GM12878 (cell line): Measurements from ENCODE around the gene RPL29. TPM values are rescaled to one million over a fixed set of nuclear protein-coding genes. Genes with fewer than 3 reads are reported as not detected.

Source experiments
- ASH2L ChIP-seq: fragments of 300-600, 200-600 bp; sonication (generic); IDR thresholded peaks from 2 replicates; pipeline ENCODE4 v1.6.1; 2017; ENCODE audit warnings: low read depth, mild to moderate bottlenecking, borderline replicate concordance
- BACH1 ChIP-seq: fragments of 450-650 bp; IDR thresholded peaks from 2 replicates; pipeline ENCODE4 v1.6.1; 2017; ENCODE audit warnings: mild to moderate bottlenecking, borderline replicate concordance
- CBX3 ChIP-seq: fragments of 200-600 bp; sonication (generic); IDR thresholded peaks from 2 replicates; pipeline ENCODE4 v1.6.1; 2016; ENCODE audit warnings: low read depth, borderline replicate concordance
- CEBPB ChIP-seq, 2 experiments: fragments of 150-350 bp in 1 of 2; IDR thresholded peaks; 2 replicates each; pipeline ENCODE4 v1.6.1; 2012 to 2014; ENCODE audit warnings: low read depth in 2 of 2, low read length in 2 of 2, borderline replicate concordance in 1 of 2, inconsistent platforms in 1 of 2
- CREM ChIP-seq: IDR thresholded peaks from 2 replicates; pipeline ENCODE4 v1.6.1; 2014; ENCODE audit warnings: antibody characterized with exemption, low read depth
- RAD51 ChIP-seq: fragments of 450-650 bp; IDR thresholded peaks from 2 replicates; pipeline ENCODE4 v1.6.1; 2016; ENCODE audit warnings: moderate library complexity, mild to moderate bottlenecking, inconsistent platforms
- SREBF1 ChIP-seq: IDR thresholded peaks from 2 replicates; pipeline ENCODE4 v1.6.1; 2012; ENCODE audit warnings: mild to moderate bottlenecking, low read length
- YBX1 ChIP-seq: fragments of 450-650 bp; IDR thresholded peaks from 2 replicates; pipeline ENCODE4 v1.6.1; 2016; ENCODE audit warnings: antibody characterized with exemption
- YY1 ChIP-seq: IDR thresholded peaks from 2 replicates; pipeline ENCODE4 v1.6.1; 2011; ENCODE audit warnings: low read depth, mild to moderate bottlenecking, low read length
- polyA plus RNA-seq, 11 experiments: library from polyadenylated mRNA; depleted of rRNA in 4 of 11; unstranded in 6 of 11; stranded (reverse) in 5 of 11; fragments of >200 nt; fragmentation: Nextera tagmentation in 4 of 11; fragmentation: Illumina TruSeq in 1 of 11; extraction: Ambion mirVana in 4 of 11; extraction: Trizol in 1 of 11; gene quantifications; 1 replicate in 1 of 11; 2 replicates in 10 of 11; pipeline versions ENCODE4 v1.2.1 to v1.2.3, GENCODE V29; 2011 to 2016; ENCODE audit warnings: inconsistent platforms in 2 of 11, missing spikeins in 2 of 11, low read depth in 1 of 11
- total RNA-seq, 4 experiments: library from RNA; depleted of rRNA in 3 of 4; stranded (reverse); fragments of >200 nt in 3 of 4; fragmentation: Illumina TruSeq in 1 of 4; extraction: Trizol in 1 of 4; gene quantifications; 2 replicates each; pipeline versions ENCODE4 v1.2.1 to v1.2.3, GENCODE V29; 2013 to 2021
- TF ChIP-seq, protein P1 (sequence below), 3 experiments: IDR thresholded peaks in 2 of 3; conservative IDR thresholded peaks in 1 of 3; 2 replicates each; pipeline ENCODE4 v1.5.1; 2011; ENCODE audit warnings: low read depth in 3 of 3, low read length in 3 of 3, mild to moderate bottlenecking in 3 of 3, control low read depth in 2 of 3, moderate library complexity in 2 of 3, inconsistent platforms in 1 of 3, mixed read lengths in 1 of 3; ENCODE audit not compliant: control insufficient read depth in 2 of 3, insufficient read depth in 1 of 3; ENCODE audit errors: extremely low read depth in 1 of 3
- TF ChIP-seq, protein P2 (sequence below): IDR thresholded peaks from 2 replicates; pipeline ENCODE4 v1.6.1; 2012; ENCODE audit warnings: improper control_type of control experiment, low read depth, low read length; ENCODE audit not compliant: insufficient replicate concordance
- TF ChIP-seq, protein P3 (sequence below): fragments of 450-650 bp; IDR thresholded peaks from 2 replicates; pipeline ENCODE4 v1.6.1; 2017; ENCODE audit warnings: mild to moderate bottlenecking, moderate library complexity
- TF ChIP-seq, protein P4 (sequence below): fragments of 150-350 bp; IDR thresholded peaks from 2 replicates; pipeline ENCODE4 v1.6.1; 2016; ENCODE audit warnings: low read depth, low read length
- TF ChIP-seq, protein P5 (sequence below): IDR thresholded peaks from 2 replicates; pipeline ENCODE4 v1.6.1; 2012; ENCODE audit warnings: low read depth, low read length, improper control_type of control experiment

Gene RPL29
- total and polyA plus RNA-seq, 10 of the 15 experiments (the other 5 are each of a cell fraction or from before 2014, with no cell fraction given) = 1,053 to 2,477 (median 1,657) TPM

DNA sequence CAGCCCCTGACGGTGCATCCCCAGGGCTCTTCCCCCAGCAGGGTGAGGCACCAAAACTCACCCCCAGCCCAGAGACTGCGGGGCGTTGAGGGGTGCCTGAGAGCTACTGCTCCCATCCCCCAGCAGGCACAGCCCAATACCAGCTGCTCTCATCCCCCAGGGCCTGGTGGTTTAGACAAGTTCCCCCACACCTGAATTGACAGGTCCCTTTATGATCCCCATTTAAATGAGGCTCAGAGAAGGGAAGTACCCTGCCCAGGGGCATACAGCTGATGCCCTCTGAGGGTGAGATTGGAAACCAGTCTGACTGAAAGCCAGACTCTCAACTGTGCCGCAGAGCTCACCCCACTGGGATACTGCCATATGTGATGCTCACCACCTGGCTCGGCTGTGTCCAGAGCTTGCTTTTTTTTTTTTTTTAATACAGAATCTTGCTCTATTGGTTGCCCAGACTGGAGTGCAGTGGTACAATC is 40.6 kb upstream of the RPL29 start (continued):
- TF ChIP-seq ASH2L (no peak), SREBF1 (no peak), CEBPB (IDR thresholded peaks at IDR 0.05; ENCODE audit: borderline replicate concordance in 1 of 2, low read depth in 2 of 2, low read length in 2 of 2) (no peak), YBX1 (no peak), BACH1 (no peak), CREM (no peak), YY1 (no peak), RAD51 (no peak), CBX3 (no peak)
- TF ChIP-seq, protein P1, sequence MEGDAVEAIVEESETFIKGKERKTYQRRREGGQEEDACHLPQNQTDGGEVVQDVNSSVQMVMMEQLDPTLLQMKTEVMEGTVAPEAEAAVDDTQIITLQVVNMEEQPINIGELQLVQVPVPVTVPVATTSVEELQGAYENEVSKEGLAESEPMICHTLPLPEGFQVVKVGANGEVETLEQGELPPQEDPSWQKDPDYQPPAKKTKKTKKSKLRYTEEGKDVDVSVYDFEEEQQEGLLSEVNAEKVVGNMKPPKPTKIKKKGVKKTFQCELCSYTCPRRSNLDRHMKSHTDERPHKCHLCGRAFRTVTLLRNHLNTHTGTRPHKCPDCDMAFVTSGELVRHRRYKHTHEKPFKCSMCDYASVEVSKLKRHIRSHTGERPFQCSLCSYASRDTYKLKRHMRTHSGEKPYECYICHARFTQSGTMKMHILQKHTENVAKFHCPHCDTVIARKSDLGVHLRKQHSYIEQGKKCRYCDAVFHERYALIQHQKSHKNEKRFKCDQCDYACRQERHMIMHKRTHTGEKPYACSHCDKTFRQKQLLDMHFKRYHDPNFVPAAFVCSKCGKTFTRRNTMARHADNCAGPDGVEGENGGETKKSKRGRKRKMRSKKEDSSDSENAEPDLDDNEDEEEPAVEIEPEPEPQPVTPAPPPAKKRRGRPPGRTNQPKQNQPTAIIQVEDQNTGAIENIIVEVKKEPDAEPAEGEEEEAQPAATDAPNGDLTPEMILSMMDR (IDR thresholded peaks at IDR 0.05 in 2 of 3, conservative IDR thresholded peaks at IDR 0.05 in 1 of 3; ENCODE audit: control insufficient read depth in 2 of 3, extremely low read depth in 1 of 3, insufficient read depth in 1 of 3, low read depth in 3 of 3, low read length in 3 of 3) = no peak
- TF ChIP-seq, protein P2, sequence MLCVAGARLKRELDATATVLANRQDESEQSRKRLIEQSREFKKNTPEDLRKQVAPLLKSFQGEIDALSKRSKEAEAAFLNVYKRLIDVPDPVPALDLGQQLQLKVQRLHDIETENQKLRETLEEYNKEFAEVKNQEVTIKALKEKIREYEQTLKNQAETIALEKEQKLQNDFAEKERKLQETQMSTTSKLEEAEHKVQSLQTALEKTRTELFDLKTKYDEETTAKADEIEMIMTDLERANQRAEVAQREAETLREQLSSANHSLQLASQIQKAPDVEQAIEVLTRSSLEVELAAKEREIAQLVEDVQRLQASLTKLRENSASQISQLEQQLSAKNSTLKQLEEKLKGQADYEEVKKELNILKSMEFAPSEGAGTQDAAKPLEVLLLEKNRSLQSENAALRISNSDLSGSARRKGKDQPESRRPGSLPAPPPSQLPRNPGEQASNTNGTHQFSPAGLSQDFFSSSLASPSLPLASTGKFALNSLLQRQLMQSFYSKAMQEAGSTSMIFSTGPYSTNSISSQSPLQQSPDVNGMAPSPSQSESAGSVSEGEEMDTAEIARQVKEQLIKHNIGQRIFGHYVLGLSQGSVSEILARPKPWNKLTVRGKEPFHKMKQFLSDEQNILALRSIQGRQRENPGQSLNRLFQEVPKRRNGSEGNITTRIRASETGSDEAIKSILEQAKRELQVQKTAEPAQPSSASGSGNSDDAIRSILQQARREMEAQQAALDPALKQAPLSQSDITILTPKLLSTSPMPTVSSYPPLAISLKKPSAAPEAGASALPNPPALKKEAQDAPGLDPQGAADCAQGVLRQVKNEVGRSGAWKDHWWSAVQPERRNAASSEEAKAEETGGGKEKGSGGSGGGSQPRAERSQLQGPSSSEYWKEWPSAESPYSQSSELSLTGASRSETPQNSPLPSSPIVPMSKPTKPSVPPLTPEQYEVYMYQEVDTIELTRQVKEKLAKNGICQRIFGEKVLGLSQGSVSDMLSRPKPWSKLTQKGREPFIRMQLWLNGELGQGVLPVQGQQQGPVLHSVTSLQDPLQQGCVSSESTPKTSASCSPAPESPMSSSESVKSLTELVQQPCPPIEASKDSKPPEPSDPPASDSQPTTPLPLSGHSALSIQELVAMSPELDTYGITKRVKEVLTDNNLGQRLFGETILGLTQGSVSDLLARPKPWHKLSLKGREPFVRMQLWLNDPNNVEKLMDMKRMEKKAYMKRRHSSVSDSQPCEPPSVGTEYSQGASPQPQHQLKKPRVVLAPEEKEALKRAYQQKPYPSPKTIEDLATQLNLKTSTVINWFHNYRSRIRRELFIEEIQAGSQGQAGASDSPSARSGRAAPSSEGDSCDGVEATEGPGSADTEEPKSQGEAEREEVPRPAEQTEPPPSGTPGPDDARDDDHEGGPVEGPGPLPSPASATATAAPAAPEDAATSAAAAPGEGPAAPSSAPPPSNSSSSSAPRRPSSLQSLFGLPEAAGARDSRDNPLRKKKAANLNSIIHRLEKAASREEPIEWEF = peak; percentile 40
- TF ChIP-seq, protein P3, sequence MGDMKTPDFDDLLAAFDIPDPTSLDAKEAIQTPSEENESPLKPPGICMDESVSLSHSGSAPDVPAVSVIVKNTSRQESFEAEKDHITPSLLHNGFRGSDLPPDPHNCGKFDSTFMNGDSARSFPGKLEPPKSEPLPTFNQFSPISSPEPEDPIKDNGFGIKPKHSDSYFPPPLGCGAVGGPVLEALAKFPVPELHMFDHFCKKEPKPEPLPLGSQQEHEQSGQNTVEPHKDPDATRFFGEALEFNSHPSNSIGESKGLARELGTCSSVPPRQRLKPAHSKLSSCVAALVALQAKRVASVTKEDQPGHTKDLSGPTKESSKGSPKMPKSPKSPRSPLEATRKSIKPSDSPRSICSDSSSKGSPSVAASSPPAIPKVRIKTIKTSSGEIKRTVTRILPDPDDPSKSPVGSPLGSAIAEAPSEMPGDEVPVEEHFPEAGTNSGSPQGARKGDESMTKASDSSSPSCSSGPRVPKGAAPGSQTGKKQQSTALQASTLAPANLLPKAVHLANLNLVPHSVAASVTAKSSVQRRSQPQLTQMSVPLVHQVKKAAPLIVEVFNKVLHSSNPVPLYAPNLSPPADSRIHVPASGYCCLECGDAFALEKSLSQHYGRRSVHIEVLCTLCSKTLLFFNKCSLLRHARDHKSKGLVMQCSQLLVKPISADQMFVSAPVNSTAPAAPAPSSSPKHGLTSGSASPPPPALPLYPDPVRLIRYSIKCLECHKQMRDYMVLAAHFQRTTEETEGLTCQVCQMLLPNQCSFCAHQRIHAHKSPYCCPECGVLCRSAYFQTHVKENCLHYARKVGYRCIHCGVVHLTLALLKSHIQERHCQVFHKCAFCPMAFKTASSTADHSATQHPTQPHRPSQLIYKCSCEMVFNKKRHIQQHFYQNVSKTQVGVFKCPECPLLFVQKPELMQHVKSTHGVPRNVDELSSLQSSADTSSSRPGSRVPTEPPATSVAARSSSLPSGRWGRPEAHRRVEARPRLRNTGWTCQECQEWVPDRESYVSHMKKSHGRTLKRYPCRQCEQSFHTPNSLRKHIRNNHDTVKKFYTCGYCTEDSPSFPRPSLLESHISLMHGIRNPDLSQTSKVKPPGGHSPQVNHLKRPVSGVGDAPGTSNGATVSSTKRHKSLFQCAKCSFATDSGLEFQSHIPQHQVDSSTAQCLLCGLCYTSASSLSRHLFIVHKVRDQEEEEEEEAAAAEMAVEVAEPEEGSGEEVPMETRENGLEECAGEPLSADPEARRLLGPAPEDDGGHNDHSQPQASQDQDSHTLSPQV = no peak
- TF ChIP-seq, protein P4, sequence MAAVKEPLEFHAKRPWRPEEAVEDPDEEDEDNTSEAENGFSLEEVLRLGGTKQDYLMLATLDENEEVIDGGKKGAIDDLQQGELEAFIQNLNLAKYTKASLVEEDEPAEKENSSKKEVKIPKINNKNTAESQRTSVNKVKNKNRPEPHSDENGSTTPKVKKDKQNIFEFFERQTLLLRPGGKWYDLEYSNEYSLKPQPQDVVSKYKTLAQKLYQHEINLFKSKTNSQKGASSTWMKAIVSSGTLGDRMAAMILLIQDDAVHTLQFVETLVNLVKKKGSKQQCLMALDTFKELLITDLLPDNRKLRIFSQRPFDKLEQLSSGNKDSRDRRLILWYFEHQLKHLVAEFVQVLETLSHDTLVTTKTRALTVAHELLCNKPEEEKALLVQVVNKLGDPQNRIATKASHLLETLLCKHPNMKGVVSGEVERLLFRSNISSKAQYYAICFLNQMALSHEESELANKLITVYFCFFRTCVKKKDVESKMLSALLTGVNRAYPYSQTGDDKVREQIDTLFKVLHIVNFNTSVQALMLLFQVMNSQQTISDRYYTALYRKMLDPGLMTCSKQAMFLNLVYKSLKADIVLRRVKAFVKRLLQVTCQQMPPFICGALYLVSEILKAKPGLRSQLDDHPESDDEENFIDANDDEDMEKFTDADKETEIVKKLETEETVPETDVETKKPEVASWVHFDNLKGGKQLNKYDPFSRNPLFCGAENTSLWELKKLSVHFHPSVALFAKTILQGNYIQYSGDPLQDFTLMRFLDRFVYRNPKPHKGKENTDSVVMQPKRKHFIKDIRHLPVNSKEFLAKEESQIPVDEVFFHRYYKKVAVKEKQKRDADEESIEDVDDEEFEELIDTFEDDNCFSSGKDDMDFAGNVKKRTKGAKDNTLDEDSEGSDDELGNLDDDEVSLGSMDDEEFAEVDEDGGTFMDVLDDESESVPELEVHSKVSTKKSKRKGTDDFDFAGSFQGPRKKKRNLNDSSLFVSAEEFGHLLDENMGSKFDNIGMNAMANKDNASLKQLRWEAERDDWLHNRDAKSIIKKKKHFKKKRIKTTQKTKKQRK = no peak
- TF ChIP-seq, protein P5, sequence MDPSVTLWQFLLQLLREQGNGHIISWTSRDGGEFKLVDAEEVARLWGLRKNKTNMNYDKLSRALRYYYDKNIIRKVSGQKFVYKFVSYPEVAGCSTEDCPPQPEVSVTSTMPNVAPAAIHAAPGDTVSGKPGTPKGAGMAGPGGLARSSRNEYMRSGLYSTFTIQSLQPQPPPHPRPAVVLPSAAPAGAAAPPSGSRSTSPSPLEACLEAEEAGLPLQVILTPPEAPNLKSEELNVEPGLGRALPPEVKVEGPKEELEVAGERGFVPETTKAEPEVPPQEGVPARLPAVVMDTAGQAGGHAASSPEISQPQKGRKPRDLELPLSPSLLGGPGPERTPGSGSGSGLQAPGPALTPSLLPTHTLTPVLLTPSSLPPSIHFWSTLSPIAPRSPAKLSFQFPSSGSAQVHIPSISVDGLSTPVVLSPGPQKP = no peak
